Measurements from ENCODE around the gene DPYSL4.

The DPYSL4 gene

DNA sequence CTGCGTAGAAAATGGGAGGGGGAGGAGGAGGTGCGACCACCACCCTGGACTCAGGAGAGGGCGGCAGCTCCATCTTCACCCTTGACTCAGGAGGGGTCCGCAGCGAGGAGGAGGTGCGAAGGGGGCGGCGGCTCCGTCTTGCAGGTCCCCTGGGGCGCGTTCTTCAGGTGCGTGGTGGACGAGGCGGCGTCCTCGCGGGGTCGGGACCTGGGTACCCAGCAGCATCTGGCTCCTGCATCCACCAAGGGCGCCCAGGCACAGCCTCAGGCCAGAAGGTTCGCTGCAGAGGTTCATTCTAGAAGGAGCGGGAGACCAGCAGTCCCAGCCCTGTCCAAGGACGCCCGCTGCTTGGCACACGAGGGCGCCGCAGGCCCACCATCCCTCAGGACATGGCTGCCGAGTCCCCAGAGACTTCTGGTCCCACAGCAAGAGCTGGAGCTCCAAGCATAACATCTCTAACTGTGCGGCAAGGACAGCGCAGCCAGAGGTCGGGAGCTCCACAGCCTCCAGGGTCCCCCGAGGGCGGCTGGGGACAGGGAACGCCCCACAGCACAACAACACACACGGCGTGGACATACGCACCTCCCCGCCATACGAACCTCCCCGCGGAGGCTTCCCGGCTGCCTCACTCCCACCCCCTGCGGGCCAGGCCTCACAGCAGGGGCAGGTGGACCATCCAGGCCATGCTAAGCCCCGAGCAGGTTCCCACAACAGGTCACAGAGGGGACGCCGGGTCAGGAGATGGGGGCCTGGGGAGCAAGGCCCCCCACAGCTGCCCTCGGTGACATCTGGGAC lies 16.8 kb upstream of the DPYSL4 start:
- TF ChIP-seq, protein P1, sequence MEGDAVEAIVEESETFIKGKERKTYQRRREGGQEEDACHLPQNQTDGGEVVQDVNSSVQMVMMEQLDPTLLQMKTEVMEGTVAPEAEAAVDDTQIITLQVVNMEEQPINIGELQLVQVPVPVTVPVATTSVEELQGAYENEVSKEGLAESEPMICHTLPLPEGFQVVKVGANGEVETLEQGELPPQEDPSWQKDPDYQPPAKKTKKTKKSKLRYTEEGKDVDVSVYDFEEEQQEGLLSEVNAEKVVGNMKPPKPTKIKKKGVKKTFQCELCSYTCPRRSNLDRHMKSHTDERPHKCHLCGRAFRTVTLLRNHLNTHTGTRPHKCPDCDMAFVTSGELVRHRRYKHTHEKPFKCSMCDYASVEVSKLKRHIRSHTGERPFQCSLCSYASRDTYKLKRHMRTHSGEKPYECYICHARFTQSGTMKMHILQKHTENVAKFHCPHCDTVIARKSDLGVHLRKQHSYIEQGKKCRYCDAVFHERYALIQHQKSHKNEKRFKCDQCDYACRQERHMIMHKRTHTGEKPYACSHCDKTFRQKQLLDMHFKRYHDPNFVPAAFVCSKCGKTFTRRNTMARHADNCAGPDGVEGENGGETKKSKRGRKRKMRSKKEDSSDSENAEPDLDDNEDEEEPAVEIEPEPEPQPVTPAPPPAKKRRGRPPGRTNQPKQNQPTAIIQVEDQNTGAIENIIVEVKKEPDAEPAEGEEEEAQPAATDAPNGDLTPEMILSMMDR (IDR thresholded peaks at IDR 0.05; ENCODE audit: control insufficient read depth, extremely low read depth, insufficient read depth) = no peak
- DNase-seq (ENCODE audit: low read depth) = no peak
- H3K4me3 ChIP-seq (ENCODE audit: low read depth, low read length) = no peak overlapping the region

DNA sequence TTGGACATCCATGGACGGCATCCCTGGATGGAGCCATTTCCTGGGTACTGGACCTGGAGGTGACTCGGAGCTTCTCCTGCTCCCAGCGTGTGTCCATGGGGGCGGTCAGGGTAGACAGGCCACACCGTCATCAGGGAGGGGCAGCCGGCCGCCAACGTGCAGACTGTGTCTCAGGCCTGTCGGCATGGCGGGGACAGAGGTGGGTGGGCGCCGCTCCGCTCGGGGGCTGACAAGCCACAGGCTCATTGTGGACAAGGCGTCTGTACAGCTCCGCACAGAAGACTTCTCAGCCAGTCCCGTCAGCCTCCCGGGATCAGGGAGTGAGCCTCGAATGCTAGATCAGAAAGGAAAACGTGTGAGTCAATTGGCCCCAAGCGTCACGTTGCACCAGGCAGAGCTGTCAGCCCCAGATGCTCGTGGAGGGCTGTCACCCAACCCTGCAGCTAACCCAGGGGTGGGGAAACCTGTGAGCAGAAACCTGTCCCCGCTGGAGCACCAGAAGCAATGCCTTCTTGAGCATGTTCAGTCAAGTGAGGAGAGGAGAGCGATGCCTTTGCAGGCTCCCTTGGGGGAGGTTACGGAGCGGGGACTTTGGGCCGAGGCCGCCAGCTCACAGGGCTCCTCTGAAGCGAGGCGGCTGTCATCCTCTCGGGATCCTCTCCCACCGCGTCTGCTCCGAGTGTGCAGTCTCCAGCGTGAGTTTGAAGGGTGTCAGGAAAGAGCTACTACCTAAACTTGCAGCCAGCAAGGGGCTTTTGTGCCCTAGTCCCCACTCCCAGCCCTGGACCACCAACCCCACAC lies 16.0 kb upstream of the DPYSL4 start:
- no peak overlapping the region for H3K4me3 ChIP-seq (ENCODE audit: low read depth, low read length)
- DNase-seq (ENCODE audit: low read depth) = no peak
- TF ChIP-seq, protein P1 (IDR thresholded peaks at IDR 0.05; ENCODE audit: control insufficient read depth, extremely low read depth, insufficient read depth) = no peak

DNA sequence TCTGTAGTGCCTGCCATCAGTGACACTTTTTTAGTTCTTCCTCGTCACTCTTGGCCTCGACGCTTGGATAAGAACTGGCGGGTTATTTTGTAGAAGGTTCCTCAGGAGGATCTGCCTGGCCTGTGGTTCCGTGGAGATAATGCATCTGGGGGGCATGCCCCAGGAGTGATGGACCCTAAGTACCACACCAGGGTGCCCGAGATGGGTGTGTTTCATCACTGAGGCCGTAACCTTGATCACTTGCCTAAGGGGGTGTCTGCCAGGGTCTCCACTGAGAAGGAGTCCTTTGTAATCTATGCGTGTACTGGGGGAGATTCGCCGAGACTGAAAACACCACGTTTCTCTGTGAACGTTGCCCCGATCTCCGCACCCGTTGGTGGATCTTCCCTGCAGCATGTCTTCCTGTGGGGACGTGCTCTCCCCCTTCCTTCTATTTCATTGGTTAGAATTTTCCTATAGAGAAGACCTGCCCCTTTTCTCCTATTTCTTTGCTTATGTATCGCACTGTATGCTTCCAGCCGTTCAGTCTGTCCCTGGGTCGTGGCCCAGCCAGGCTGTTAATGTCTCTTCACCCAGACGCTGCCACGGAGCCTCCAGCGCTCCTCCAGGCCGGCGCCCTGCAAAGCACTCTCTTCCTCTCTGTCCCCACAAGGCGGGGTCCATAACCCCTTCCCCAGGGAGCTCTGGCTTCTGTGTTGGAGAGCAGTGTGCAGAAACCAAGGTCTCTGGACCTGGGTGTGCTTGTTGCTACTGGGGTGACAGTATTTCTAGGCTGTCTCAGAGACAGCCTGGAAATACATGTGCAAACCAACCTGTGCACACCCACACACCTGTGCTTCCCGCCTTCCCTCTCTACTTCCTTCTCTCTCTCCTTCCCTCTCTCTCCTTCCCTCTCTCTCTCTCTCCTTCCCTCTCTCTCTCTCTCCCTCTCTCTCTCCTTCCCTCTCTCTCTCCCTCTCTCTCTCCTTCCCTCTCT lies 14.4 kb upstream of the DPYSL4 start:
- TF ChIP-seq, protein P1 (IDR thresholded peaks at IDR 0.05; ENCODE audit: control insufficient read depth, extremely low read depth, insufficient read depth) = no peak
- no peak for DNase-seq (ENCODE audit: low read depth)

DNA sequence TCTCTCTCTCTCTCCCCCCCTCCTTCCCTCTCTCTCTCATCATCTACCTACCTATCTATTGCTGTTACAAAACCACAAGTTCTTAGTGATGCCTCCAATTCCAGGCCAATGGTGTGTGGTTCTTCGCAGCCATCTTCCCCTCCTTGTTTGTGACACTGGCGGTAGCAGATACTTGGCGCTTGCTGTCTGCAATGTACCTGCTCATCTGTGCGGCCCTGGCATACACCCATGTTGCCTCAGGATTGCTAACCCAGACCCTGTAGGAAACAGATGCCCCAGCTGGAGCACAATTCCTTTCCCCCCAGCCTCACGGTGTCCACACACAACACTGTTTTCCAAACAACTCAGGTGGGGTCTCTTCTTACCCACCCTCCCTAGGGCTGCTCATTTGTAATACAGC lies 13.6 kb upstream of the DPYSL4 start:
- TF ChIP-seq, protein P1 (IDR thresholded peaks at IDR 0.05; ENCODE audit: control insufficient read depth, extremely low read depth, insufficient read depth) = no peak
- no peak overlapping the region for H3K4me3 ChIP-seq (ENCODE audit: low read depth, low read length)
- no peak for DNase-seq (ENCODE audit: low read depth)

More for the DNA sequence above, 14.4 kb upstream of the DPYSL4 start:
- no peak overlapping the region for H3K4me3 ChIP-seq (ENCODE audit: low read depth, low read length)

DNA sequence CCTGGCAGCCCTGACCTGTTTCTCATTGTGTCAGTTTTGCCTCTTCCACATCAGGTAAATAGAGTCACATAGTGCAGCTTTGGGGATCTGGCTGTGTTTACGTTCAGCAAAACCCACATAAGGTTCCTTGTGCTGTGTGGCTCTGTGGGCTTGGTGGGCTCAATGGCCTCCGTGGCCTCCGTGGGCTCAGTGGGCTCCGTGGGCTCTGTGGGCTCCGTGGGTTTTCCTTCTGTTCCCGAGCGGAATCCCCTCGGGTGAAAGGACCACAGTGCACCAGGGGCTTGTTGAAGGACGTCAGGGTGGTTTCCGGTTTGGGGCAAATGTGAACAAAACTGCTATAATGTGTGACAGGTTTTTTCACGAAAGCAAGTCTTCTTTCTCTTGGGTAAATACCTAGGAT lies 12.5 kb upstream of the DPYSL4 start:
- TF ChIP-seq, protein P1 (IDR thresholded peaks at IDR 0.05; ENCODE audit: control insufficient read depth, extremely low read depth, insufficient read depth) = no peak
- no peak for DNase-seq (ENCODE audit: low read depth)
- no peak overlapping the region for H3K4me3 ChIP-seq (ENCODE audit: low read depth, low read length)

DNA sequence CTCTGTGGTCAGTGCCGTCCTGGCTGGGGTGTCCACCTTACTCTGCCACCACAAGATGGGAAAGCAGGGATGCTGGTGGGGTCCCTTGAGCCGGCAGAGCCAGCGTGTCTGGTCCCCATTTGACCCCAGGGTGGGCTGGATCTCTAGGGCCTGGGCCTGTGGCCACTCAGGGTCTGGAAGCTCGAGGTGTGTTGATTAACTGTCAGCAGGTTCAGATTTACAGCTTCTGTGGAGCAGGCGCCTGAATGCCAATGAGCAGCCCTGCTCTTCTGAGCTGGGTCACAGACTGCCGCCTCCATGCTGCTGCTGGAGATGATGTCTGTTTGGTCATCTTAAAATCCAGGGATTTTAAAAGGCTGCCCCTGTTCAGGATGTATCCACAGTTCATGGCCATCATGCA lies 11.3 kb upstream of the DPYSL4 start:
- DNase-seq (ENCODE audit: low read depth) = no peak
- H3K4me3 ChIP-seq (ENCODE audit: low read depth, low read length) = no peak overlapping the region
- TF ChIP-seq, protein P1 (IDR thresholded peaks at IDR 0.05; ENCODE audit: control insufficient read depth, extremely low read depth, insufficient read depth) = no peak

Measured in LNCaP clone FGC (cell line).